Stimulated activated CD4-positive, alpha-beta T cell treated with anti-CD3 and anti-CD28 coated beads, Interleukin-1b, Interleukin-23, amount 100 ng/mL, for 24 hours (primary cell): ENCODE data around the gene SLC10A3.

ENCODE experiments used
- DNase-seq, 4 experiments: peaks; one replicate each; pipeline ENCODE4 v3.0.0-alpha.2; 2020; ENCODE audit warnings: low read depth in 4 of 4, low spot score in 1 of 4

Gene SLC10A3

GRCh38 chrX:154490414-154491083, at the start of gene SLC10A3:
Gene SLC10A3 (minus strand): TSS chrX:154490629. CDS start chrX:154488940, 1,689 bp downstream.
- DNase-seq, result peak; percentile 61 to 83 (median 69)

GRCh38 chrX:154539077-154539476, 48.6 kb upstream of the SLC10A3 start:
- DNase-seq, result no peak

GRCh38 chrX:154535892-154536291, 45.5 kb upstream of the SLC10A3 start:
- DNase-seq, result no peak

GRCh38 chrX:154534526-154535322, 44.3 kb upstream of the SLC10A3 start:
- DNase-seq, result peak; percentile 64 to 91 (median 76)

- DNase-seq, result no peak
Observed at GRCh38 chrX:154532690-154533089, 42.3 kb upstream of the SLC10A3 start.

- no peak for DNase-seq
Observed at GRCh38 chrX:154531626-154532025, 41.2 kb upstream of the SLC10A3 start.

- no peak for DNase-seq
Observed at GRCh38 chrX:154530286-154530685, 39.9 kb upstream of the SLC10A3 start.

GRCh38 chrX:154529206-154529612, 38.8 kb upstream of the SLC10A3 start:
- DNase-seq, result no peak

GRCh38 chrX:154526901-154527675, 36.7 kb upstream of the SLC10A3 start:
- DNase-seq, result peak in 3 of 4 experiments; percentile 33 to 51 (median 36)

GRCh38 chrX:154525606-154526490, 35.4 kb upstream of the SLC10A3 start:
- no peak for DNase-seq

- DNase-seq, result no peak
Observed at GRCh38 chrX:154519389-154519788, 29.0 kb upstream of the SLC10A3 start.

GRCh38 chrX:154517101-154517781, 26.8 kb upstream of the SLC10A3 start:
- DNase-seq, result no peak

- no peak for DNase-seq
Observed at GRCh38 chrX:154516656-154517100, 26.2 kb upstream of the SLC10A3 start.

GRCh38 chrX:154515966-154516655, 25.7 kb upstream of the SLC10A3 start, which contains the start of gene FAM3A:
Gene FAM3A (minus strand): TSS chrX:154516232. CDS start chrX:154515772, 460 bp downstream.
- DNase-seq, result peak; percentile 79 to 87 (median 82)

GRCh38 chrX:154515090-154515965, 24.9 kb upstream of the SLC10A3 start:
- DNase-seq, result no peak

GRCh38 chrX:154513716-154514115, 23.3 kb upstream of the SLC10A3 start:
- no peak for DNase-seq

GRCh38 chrX:154512879-154513553, 22.6 kb upstream of the SLC10A3 start:
- no peak for DNase-seq

GRCh38 chrX:154511761-154512160, 21.3 kb upstream of the SLC10A3 start:
- DNase-seq, result no peak
